HUDEP-2 (cell line): ENCODE data around the gene SECISBP2.

Experiments used
- DNase-seq, 76 experiments: peaks; one replicate each; lab custom pipeline; 2025; ENCODE audit not compliant: unreplicated experiment in 76 of 76; lab: John Stamatoyannopoulos, UW

SECISBP2 gene

GRCh38 chr9:89346696-89347095 lies 28.4 kb downstream of the SECISBP2 start:
- no peak for DNase-seq

- no peak for DNase-seq
Measured at GRCh38 chr9:89347651-89348050, 29.4 kb downstream of the SECISBP2 start.

GRCh38 chr9:89349607-89350006 lies 31.3 kb downstream of the SECISBP2 start:
- DNase-seq, result no peak

GRCh38 chr9:89350988-89351557 lies 32.8 kb downstream of the SECISBP2 start:
- no peak for DNase-seq

- no peak for DNase-seq
Measured at GRCh38 chr9:89351584-89352300, 33.4 kb downstream of the SECISBP2 start.

GRCh38 chr9:89352451-89352850 lies 34.2 kb downstream of the SECISBP2 start:
- no peak for DNase-seq

- DNase-seq, result no peak
Measured at GRCh38 chr9:89352874-89353649, 34.8 kb downstream of the SECISBP2 start.

GRCh38 chr9:89353989-89354388 lies 35.7 kb downstream of the SECISBP2 start:
- no peak for DNase-seq

GRCh38 chr9:89354471-89354870 lies 36.2 kb downstream of the SECISBP2 start:
- no peak for DNase-seq

- DNase-seq, result no peak
Measured at GRCh38 chr9:89356782-89357181, 38.5 kb downstream of the SECISBP2 start.

- no peak for DNase-seq
Measured at GRCh38 chr9:89357331-89358197, 39.3 kb downstream of the SECISBP2 start.

- DNase-seq, result no peak
Measured at GRCh38 chr9:89358376-89358916, 40.1 kb downstream of the SECISBP2 start.

- no peak for DNase-seq
Measured at GRCh38 chr9:89358985-89359384, 40.7 kb downstream of the SECISBP2 start.

- DNase-seq, result no peak
Measured at GRCh38 chr9:89359751-89360261, 41.5 kb downstream of the SECISBP2 start.

- DNase-seq, result no peak
Measured at GRCh38 chr9:89360465-89360864, 42.2 kb downstream of the SECISBP2 start.

- no peak for DNase-seq
Measured at GRCh38 chr9:89361031-89361430, 42.7 kb downstream of the SECISBP2 start.

- DNase-seq, result no peak
Measured at GRCh38 chr9:89361816-89362646, 43.7 kb downstream of the SECISBP2 start.

- no peak for DNase-seq
Measured at GRCh38 chr9:89362647-89363310, 44.5 kb downstream of the SECISBP2 start.

- no peak for DNase-seq
Measured at GRCh38 chr9:89363311-89363670, 45.0 kb downstream of the SECISBP2 start.
